K562 (cell line): Measurements from ENCODE around the gene FILIP1L. TPM values are rescaled to one million over a fixed set of nuclear protein-coding genes. Genes with fewer than 3 reads are reported as not detected.

Experiments used
- ARID1B ChIP-seq: fragments of 450-650 bp; IDR thresholded peaks from 2 replicates; pipeline ENCODE4 v1.6.1; 2016; ENCODE audit warnings: antibody characterized with exemption, mild to moderate bottlenecking, inconsistent platforms
- DIDO1 ChIP-seq: fragments of 450-650 bp; IDR thresholded peaks from 2 replicates; pipeline ENCODE4 v1.6.1; 2016; ENCODE audit warnings: low read depth, missing biosample characterization, missing genetic modification characterization
- RCOR1 ChIP-seq, 2 experiments: IDR thresholded peaks; 2 replicates each; pipeline ENCODE4 v1.6.1; 2012; ENCODE audit warnings: low read depth in 2 of 2, low read length in 2 of 2, borderline replicate concordance in 1 of 2, improper control_type of control experiment in 1 of 2
- SOX6 ChIP-seq: fragments of 450-650 bp; IDR thresholded peaks from 2 replicates; pipeline ENCODE4 v1.6.1; 2014; ENCODE audit warnings: mild to moderate bottlenecking
- STAT5B ChIP-seq: fragments of 250-450 bp; sonication (Bioruptor Pico); IDR thresholded peaks from 2 replicates; pipeline ENCODE4 v1.8.0; 2021; ENCODE audit warnings: mild to moderate bottlenecking, inconsistent platforms
- TBL1XR1 ChIP-seq, 2 experiments: IDR thresholded peaks; 2 replicates each; pipeline ENCODE4 v1.6.1; 2012; ENCODE audit warnings: improper control_type of control experiment in 2 of 2, low read length in 2 of 2, mild to moderate bottlenecking in 1 of 2
- TCF3 ChIP-seq: sonication (generic); formaldehyde crosslinking; IDR thresholded peaks from 2 replicates; pipeline ENCODE4 v1.4.0; 2020; ENCODE audit warnings: mild to moderate bottlenecking, missing genetic modification reagents
- polyA plus RNA-seq, 8 experiments: library from polyadenylated mRNA; depleted of rRNA in 4 of 8; stranded (reverse) in 5 of 8; unstranded in 3 of 8; fragments of >200 nt; fragmentation: Nextera tagmentation in 2 of 8; fragmentation: Illumina TruSeq in 1 of 8; extraction: Ambion mirVana in 2 of 8; extraction: Trizol in 1 of 8; gene quantifications; 2 replicates each; pipeline versions ENCODE4 v1.2.1 to v1.2.3, GENCODE V29; 2011 to 2014; ENCODE audit warnings: inconsistent platforms in 1 of 8, missing spikeins in 1 of 8
- total RNA-seq, 7 experiments: library from RNA; depleted of rRNA in 6 of 7; stranded (reverse); fragments of >200 nt in 6 of 7; fragmentation: Illumina TruSeq in 2 of 7; extraction: Trizol in 2 of 7; gene quantifications; 2 replicates each; pipeline versions ENCODE4 v1.2.1 to v1.2.3, GENCODE V29; 2011 to 2021; ENCODE audit warnings: low replicate concordance in 1 of 7
- TF ChIP-seq, protein P1 (sequence below): sonication (generic); formaldehyde crosslinking; IDR thresholded peaks from 2 replicates; pipeline ENCODE4 v1.8.0; 2023; ENCODE audit warnings: mild to moderate bottlenecking, missing genetic modification reagents
- TF ChIP-seq, protein P2 (sequence below): fragments of 250-450 bp; sonication (Bioruptor Pico); IDR thresholded peaks from 2 replicates; pipeline ENCODE4 v1.9.0; 2021; ENCODE audit warnings: mild to moderate bottlenecking

Gene FILIP1L
- total and polyA plus RNA-seq, 9 of the 15 experiments (the other 6 are each of a cell fraction or from before 2014, with no cell fraction given): 0.50 to 2.1 (median 1.1) TPM

DNA sequence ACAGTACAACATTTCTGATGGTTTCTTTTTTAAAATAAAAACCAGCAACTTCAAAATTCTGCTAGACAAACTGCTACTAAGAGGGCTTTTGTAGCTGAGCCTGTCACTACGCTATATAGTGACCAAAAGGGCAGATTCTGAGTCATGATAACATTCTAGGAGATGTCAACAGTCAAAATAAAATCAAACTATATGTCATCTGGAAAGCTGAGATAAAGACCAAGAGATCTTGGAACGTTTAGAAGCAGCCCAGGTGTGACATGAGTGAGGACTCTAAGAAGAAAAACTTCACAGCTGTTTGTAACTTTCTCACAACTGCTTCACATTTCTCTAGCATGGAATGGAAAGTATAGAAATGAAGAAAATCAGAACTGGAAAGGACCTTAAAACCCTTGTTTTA lies 84.6 kb downstream of the FILIP1L start (continued):
- TF ChIP-seq, protein P1, sequence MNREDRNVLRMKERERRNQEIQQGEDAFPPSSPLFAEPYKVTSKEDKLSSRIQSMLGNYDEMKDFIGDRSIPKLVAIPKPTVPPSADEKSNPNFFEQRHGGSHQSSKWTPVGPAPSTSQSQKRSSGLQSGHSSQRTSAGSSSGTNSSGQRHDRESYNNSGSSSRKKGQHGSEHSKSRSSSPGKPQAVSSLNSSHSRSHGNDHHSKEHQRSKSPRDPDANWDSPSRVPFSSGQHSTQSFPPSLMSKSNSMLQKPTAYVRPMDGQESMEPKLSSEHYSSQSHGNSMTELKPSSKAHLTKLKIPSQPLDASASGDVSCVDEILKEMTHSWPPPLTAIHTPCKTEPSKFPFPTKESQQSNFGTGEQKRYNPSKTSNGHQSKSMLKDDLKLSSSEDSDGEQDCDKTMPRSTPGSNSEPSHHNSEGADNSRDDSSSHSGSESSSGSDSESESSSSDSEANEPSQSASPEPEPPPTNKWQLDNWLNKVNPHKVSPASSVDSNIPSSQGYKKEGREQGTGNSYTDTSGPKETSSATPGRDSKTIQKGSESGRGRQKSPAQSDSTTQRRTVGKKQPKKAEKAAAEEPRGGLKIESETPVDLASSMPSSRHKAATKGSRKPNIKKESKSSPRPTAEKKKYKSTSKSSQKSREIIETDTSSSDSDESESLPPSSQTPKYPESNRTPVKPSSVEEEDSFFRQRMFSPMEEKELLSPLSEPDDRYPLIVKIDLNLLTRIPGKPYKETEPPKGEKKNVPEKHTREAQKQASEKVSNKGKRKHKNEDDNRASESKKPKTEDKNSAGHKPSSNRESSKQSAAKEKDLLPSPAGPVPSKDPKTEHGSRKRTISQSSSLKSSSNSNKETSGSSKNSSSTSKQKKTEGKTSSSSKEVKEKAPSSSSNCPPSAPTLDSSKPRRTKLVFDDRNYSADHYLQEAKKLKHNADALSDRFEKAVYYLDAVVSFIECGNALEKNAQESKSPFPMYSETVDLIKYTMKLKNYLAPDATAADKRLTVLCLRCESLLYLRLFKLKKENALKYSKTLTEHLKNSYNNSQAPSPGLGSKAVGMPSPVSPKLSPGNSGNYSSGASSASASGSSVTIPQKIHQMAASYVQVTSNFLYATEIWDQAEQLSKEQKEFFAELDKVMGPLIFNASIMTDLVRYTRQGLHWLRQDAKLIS (CRISPR knock-in tag): no peak
- TF ChIP-seq RCOR1 (IDR thresholded peaks at IDR 0.05; ENCODE audit: borderline replicate concordance in 1 of 2, low read depth in 2 of 2, low read length in 2 of 2): 0 out of 4 replicates have a peak, but pooled peaks of 1 of the 2 experiments have one; percentile 44
- TF ChIP-seq TBL1XR1 (IDR thresholded peaks at IDR 0.05; ENCODE audit: low read length in 2 of 2): peak in 1 of 2 experiments; percentile 23; a peak in 1 of 4 replicates
- TF ChIP-seq TCF3 (CRISPR knock-in tag): 0 out of 2 replicates have a peak, but pooled peaks have one; percentile 24
- peak; percentile 62; the same call in 1 of the 2 replicates for TF ChIP-seq SOX6
- peak; percentile 77 for TF ChIP-seq ARID1B
- TF ChIP-seq, protein P2, sequence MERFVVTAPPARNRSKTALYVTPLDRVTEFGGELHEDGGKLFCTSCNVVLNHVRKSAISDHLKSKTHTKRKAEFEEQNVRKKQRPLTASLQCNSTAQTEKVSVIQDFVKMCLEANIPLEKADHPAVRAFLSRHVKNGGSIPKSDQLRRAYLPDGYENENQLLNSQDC (CRISPR knock-in tag): no peak
- no peak for TF ChIP-seq DIDO1 (tag)
- TF ChIP-seq STAT5B (CRISPR knock-in tag): no peak
